Renal pelvis (tissue), 4 donors: Measurements from ENCODE around the gene PCDHA1. TPM values are rescaled to one million over a fixed set of nuclear protein-coding genes. Genes with fewer than 3 reads are reported as not detected.

ENCODE experiments used
- DNase-seq: peaks from one replicate; pipeline ENCODE4 v3.0.0-alpha.2; 2013
- polyA plus RNA-seq, 3 donors: library from polyadenylated mRNA; unstranded; fragments of 120-200 nt; gene quantifications; one replicate each; pipeline ENCODE4 v1.2.1, GENCODE V29; 2013; ENCODE audit not compliant: insufficient read length in 3 of 3

The PCDHA1 gene
- polyA plus RNA-seq, 3 donors = 0.15 TPM; not detected in 2

DNA sequence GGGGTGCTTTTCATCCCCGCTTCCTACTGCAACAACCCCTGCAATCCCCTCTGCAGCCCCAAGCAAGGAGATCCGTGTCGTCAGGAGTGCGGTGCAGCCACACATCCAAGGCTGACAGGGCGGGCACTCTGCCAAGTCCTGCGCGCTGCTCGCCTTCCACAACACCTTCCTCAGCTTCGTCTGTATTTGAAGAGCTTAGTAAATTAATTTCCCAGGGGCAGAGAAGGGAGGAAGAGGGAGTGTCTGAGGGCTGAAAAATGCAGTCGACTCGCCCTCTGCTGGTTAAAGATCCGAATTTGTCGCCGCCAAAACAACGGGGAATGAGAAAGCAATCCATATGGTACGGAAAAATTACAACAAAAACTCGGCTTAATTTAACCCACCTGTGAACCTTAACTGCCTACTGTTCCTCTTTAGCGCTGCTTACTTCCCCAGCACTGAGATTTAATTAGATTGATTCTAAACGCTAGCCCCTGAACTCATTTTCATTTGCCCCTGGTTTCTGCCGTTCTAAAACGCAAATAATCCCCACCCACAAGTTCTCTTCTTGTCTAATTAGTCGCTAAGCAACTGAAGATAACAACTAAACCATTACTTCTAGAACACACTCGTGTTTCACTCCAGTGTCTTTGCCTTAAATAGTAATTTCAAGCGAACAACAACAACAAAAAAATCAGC lies 254.3 kb downstream of the PCDHA1 start:
- DNase-seq = peak; percentile 11

GRCh38 chr5:141040771-141041426 lies 255.0 kb downstream of the PCDHA1 start:
- peak; percentile 89 for DNase-seq

GRCh38 chr5:141041427-141041785 lies 255.5 kb downstream of the PCDHA1 start:
- no peak for DNase-seq

DNA sequence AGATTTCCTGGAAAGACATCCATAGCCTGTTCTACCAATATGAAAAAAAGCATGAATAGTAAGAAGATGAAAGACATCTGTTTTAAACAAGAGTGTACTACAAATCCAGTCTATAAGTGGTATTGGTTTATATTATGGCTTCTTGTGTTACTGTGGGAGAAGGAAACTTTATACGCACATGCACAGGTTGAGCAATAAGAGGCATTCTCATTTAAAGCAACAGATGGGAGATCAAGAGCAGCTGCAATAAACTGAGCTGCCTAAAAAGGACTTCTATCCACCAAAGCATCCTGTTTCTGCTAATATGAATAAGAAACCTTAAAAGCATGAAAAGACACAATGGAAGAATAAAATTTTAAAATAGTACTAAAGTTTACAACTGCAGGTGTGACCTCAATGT lies 256.6 kb downstream of the PCDHA1 start:
- no peak for DNase-seq

GRCh38 chr5:141050622-141051520 lies 264.9 kb downstream of the PCDHA1 start, which contains the start of gene PCDHB1:
Gene PCDHB1 (plus strand): TSS chr5:141051374. CDS start chr5:141051471, 97 bp downstream.
- DNase-seq = peak; percentile 30

DNA sequence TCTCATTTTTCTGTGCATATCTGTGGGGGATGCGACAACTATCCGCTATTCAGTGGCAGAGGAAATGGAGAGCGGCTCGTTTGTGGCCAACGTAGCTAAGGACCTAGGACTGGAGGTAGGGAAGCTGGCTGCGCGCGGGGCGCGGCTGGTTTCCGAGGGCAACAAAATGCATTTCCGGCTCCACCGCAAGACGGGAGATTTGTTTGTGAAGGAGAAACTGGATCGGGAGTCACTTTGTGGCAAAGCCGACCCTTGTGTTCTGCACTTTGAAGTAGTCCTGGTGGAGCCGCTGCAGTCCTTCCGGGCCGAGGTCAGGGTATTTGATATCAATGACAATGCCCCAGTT lies 265.6 kb downstream of the PCDHA1 start:
- DNase-seq = no peak

Other genes starting within 250 kb of the PCDHA1 start
- 10 to 100 TPM; 10.6 to 15.0 (median 11.9) TPM for gene EIF4EBP3, start 238.5 kb upstream of the PCDHA1 start, polyA plus RNA-seq
- gene SRA1, start 228.7 kb upstream of the PCDHA1 start, polyA plus RNA-seq = 10 to 100 TPM; 26.8 to 31.7 (median 27.0) TPM
- gene APBB3, start 221.5 kb upstream of the PCDHA1 start, polyA plus RNA-seq = 10 to 100 TPM; 31.8 to 65.7 (median 61.0) TPM
- gene SLC35A4, start 221.3 kb upstream of the PCDHA1 start, polyA plus RNA-seq = 10 to 100 TPM; 77.1 to 87.2 (median 85.2) TPM
- gene CD14, start 153.0 kb upstream of the PCDHA1 start, polyA plus RNA-seq = 10 to 100 TPM in 2 of 3 donors, 1 to 10 TPM in 1; 8.4 to 10.6 (median 10.3) TPM
- gene TMCO6, start 146.7 kb upstream of the PCDHA1 start, polyA plus RNA-seq = 10 to 100 TPM; 16.5 to 25.0 (median 22.1) TPM
- 10 to 100 TPM; 83.0 to 99.7 (median 99.4) TPM for gene NDUFA2, start 138.5 kb upstream of the PCDHA1 start, polyA plus RNA-seq
- gene IK, start 138.3 kb upstream of the PCDHA1 start, polyA plus RNA-seq = 100 to 1,000 TPM; 147 to 180 (median 177) TPM
- 10 to 100 TPM; 14.4 to 19.2 (median 18.6) TPM for gene WDR55, start 121.2 kb upstream of the PCDHA1 start, polyA plus RNA-seq
- gene DND1, start 112.6 kb upstream of the PCDHA1 start, polyA plus RNA-seq = under 1 TPM in 2 of 3 donors, not detected in 1; 0.44 to 0.58 TPM
- gene HARS1, start 94.8 kb upstream of the PCDHA1 start, polyA plus RNA-seq = 10 to 100 TPM; 67.5 to 81.8 (median 75.1) TPM
- gene HARS2, start 94.7 kb upstream of the PCDHA1 start, polyA plus RNA-seq = 10 to 100 TPM; 43.1 to 62.8 (median 55.1) TPM
- gene ZMAT2, start 85.7 kb upstream of the PCDHA1 start, polyA plus RNA-seq = 100 to 1,000 TPM in 2 of 3 donors, 10 to 100 TPM in 1; 97.1 to 131 (median 127) TPM
- under 1 TPM; 0.18 to 0.32 (median 0.20) TPM for gene PCDHA2, start 8.7 kb downstream of the PCDHA1 start, polyA plus RNA-seq
- under 1 TPM; 0.33 to 0.40 (median 0.38) TPM for gene PCDHA3, start 14.9 kb downstream of the PCDHA1 start, polyA plus RNA-seq
- 1 to 10 TPM in 1 of 3 donors, under 1 TPM in 2; 0.73 to 1.2 (median 0.81) TPM for gene PCDHA4, start 20.9 kb downstream of the PCDHA1 start, polyA plus RNA-seq
- gene PCDHA5, start 35.5 kb downstream of the PCDHA1 start, polyA plus RNA-seq = under 1 TPM; 0.09 to 0.18 (median 0.14) TPM
- gene PCDHA6, start 41.8 kb downstream of the PCDHA1 start, polyA plus RNA-seq = under 1 TPM; 0.25 to 0.37 (median 0.32) TPM
- under 1 TPM; 0.19 to 0.47 (median 0.34) TPM for gene PCDHA7, start 48.1 kb downstream of the PCDHA1 start, polyA plus RNA-seq
- under 1 TPM in 1 of 3 donors, not detected in 2; 0.10 TPM for gene PCDHA8, start 55.0 kb downstream of the PCDHA1 start, polyA plus RNA-seq
- gene PCDHA9, start 62.2 kb downstream of the PCDHA1 start, polyA plus RNA-seq = under 1 TPM; 0.03 to 0.08 (median 0.06) TPM
- under 1 TPM; 0.33 to 0.59 (median 0.39) TPM for gene PCDHA10, start 69.8 kb downstream of the PCDHA1 start, polyA plus RNA-seq
- under 1 TPM; 0.05 to 0.24 (median 0.18) TPM for gene PCDHA11, start 82.8 kb downstream of the PCDHA1 start, polyA plus RNA-seq
- gene PCDHA12, start 89.2 kb downstream of the PCDHA1 start, polyA plus RNA-seq = under 1 TPM in 2 of 3 donors, not detected in 1; 0.07 to 0.14 TPM
- gene PCDHA13, start 96.0 kb downstream of the PCDHA1 start, polyA plus RNA-seq = under 1 TPM in 1 of 3 donors, not detected in 2; 0.07 TPM
- under 1 TPM; 0.06 to 0.10 (median 0.06) TPM for gene PCDHAC1, start 140.2 kb downstream of the PCDHA1 start, polyA plus RNA-seq
- gene PCDHAC2, start 180.3 kb downstream of the PCDHA1 start, polyA plus RNA-seq = under 1 TPM; 0.29 to 0.71 (median 0.53) TPM